A673 (cell line): Measurements from ENCODE around the gene RNF149. TPM values are rescaled to one million over a fixed set of nuclear protein-coding genes. Genes with fewer than 3 reads are reported as not detected.

Experiments
- BruUV-seq: library from RNA; stranded (reverse); fragments of 400-500 nt; replicated peaks from 2 replicates; lab custom pipeline; 2021; lab: Mats Ljungman, UMichigan
- CTCF ChIA-PET: fragments of 300-600 bp; sonication (Branson Sonifier 250); formaldehyde crosslinking; loops from one replicate; lab custom pipeline; 2022; ENCODE audit warnings: antibody characterized with exemption; lab: Charles Lee
- POLR2A ChIA-PET: fragments of 300-600 bp; sonication (Branson Sonifier 250); formaldehyde crosslinking; loops from one replicate; lab custom pipeline; 2022; ENCODE audit warnings: antibody characterized with exemption; ENCODE audit not compliant: low non-redundant PET; lab: Charles Lee
- DNase-seq: peaks from one replicate; pipeline ENCODE4 v3.0.0-alpha.2; 2015; ENCODE audit warnings: low spot score
- H3K27ac ChIP-seq: fragments of 200-600 bp; sonication (generic); 2 replicates; pipeline ENCODE4 v1.5.1; 2016; ENCODE audit warnings: mixed run types, low read depth, mild to moderate bottlenecking, mixed read lengths, antibody characterized with exemption, low read length; ENCODE audit not compliant: poor library complexity, severe bottlenecking
- H3K27me3 ChIP-seq: fragments of 200-600 bp; sonication (generic); replicated peaks from 2 replicates; pipeline ENCODE4 v1.6.1; 2017; ENCODE audit warnings: mixed run types, low read depth, mild to moderate bottlenecking, mixed read lengths, antibody characterized with exemption, low read length; ENCODE audit not compliant: insufficient read depth, poor library complexity
- H3K36me3 ChIP-seq: fragments of 200-600 bp; sonication (generic); 2 replicates; pipeline ENCODE4 v1.6.1; 2016; ENCODE audit warnings: mixed run types, mild to moderate bottlenecking, mixed read lengths, antibody characterized with exemption, low read length; ENCODE audit not compliant: insufficient read depth, poor library complexity, severe bottlenecking
- H3K4me1 ChIP-seq: fragments of 200-600 bp; sonication (generic); 2 replicates; pipeline ENCODE4 v1.6.1; 2017; ENCODE audit warnings: mixed run types, mild to moderate bottlenecking, mixed read lengths, antibody characterized with exemption, low read length; ENCODE audit not compliant: insufficient read depth, poor library complexity, severe bottlenecking
- H3K4me3 ChIP-seq: fragments of 200-600 bp; sonication (generic); 2 replicates; pipeline ENCODE4 v1.5.1; 2016; ENCODE audit warnings: low read depth, mixed run types, mild to moderate bottlenecking, mixed read lengths, low read length; ENCODE audit not compliant: poor library complexity, severe bottlenecking
- H3K9me3 ChIP-seq: fragments of 200-600 bp; sonication (generic); 2 replicates; pipeline ENCODE4 v1.6.1; 2016; ENCODE audit warnings: mixed run types, low read depth, mild to moderate bottlenecking, mixed read lengths, antibody characterized with exemption, low read length; ENCODE audit not compliant: poor library complexity, severe bottlenecking
- CTCF ChIP-seq: fragments of 300-800, 200-600 bp; sonication (generic); conservative IDR thresholded peaks from 2 replicates; pipeline ENCODE4 v1.5.1; 2017; ENCODE audit warnings: low read depth, mild to moderate bottlenecking, antibody characterized with exemption, low read length, moderate library complexity, mixed read lengths
- EZH2 ChIP-seq: fragments of 200-600 bp; sonication (generic); IDR thresholded peaks from 2 replicates; pipeline ENCODE4 v1.6.1; 2017; ENCODE audit warnings: borderline replicate concordance, low read depth, mild to moderate bottlenecking, mixed read lengths, antibody characterized with exemption, low read length; ENCODE audit not compliant: poor library complexity, severe bottlenecking
- intact Hi-C: fragments of 100-400 bp; cut with micrococcal nuclease; formaldehyde crosslinking; loops from one replicate; pipeline ENCODE4 v1.10.0; 2022; ENCODE audit not compliant: unreplicated experiment
- total RNA-seq: library from RNA; stranded (reverse); gene quantifications from 2 replicates; pipeline ENCODE4 v1.2.3, GENCODE V29; 2021

The RNF149 gene
- total RNA-seq, 1 experiment from 2014 or later = 26.8 TPM

DNA sequence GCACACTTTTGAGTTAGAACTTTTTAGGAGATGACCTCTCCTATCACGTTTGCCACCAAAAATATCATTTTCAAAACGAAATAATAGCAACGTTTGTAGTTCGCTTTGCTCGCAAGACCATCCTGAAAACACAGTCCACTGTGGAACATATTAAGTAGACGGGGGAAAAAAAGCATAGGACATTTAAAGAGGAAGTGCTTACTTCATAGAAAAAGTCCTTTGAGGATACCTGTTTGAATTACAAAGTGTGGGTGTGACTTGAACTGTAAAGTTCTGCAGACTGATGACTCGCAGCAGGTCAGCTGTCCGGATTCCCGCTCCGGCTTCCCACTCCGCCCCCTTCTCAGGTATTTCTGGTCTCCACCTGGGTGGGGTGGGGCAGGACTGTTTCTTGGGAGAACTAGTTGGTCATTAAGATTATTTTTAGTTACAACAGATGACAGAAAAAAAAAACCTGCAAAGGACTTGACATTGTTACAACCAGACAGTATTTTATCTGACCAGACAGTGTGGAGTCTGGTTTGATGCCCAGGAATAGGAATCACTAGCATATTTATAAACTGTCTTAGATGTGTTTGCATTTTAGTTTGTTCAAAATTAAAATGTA is 42.5 kb downstream of the RNF149 start:
- no peaks in the 10 kb centered on the region for H3K4me1 ChIP-seq
- CTCF ChIA-PET = no interaction called here
- no TSS peak for BruUV-seq
- no peaks in the 10 kb centered on the region for H3K27me3 ChIP-seq
- intact Hi-C loops = no loop called here
- H3K36me3 ChIP-seq = peaks cover 84% of the 10 kb centered on the region
- TF ChIP-seq EZH2 (no peak), CTCF (no peak)
- no peak overlapping the region for H3K27ac ChIP-seq
- POLR2A ChIA-PET = interaction anchor here (0.6 kb wide), 1 partner anchor 15 kb away, joined by 8 read pairs; no protein-coding TSS in a partner anchor
- no peaks in the 10 kb centered on the region for H3K9me3 ChIP-seq
- no peak for DNase-seq
- no peak overlapping the region for H3K4me3 ChIP-seq

DNA sequence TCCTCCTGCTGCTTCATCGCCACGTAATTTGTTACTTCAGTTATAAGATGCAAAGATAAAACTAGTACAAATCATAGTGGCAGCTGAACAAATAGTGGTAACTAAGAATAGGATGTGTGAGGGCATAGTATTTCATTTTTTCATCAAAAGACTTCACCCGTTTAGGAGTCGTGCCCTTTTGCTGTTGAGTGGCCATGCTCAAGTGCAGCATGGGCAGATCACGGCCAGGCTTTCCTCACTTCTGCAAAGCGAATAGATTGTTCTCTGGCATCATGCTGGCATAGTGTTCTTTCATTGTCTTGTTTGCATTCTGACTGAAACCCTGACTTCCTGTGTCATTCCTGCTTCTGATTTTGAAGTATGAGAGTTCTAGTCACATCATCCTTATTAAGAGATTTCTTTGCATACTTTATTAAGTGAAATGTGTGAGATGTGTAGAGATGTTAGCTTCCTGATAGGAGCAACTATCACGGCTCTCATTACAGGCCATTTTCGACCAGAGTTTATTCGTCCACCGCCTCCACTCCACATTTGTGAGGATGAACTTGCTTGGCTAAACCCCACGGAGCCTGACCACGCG is 44.1 kb downstream of the RNF149 start:
- POLR2A ChIA-PET = no interaction called here
- Histone ChIP-seq H3K4me1 (no peaks in the 10 kb centered on the region), H3K36me3 (peaks cover 68% of the 10 kb centered on the region), H3K9me3 (no peaks in the 10 kb centered on the region), H3K4me3 (no peak overlapping the region), H3K27me3 (no peaks in the 10 kb centered on the region), H3K27ac (no peak overlapping the region)
- no peak for DNase-seq
- BruUV-seq = no TSS peak
- no peak for TF ChIP-seq EZH2
- no peak for TF ChIP-seq CTCF
- intact Hi-C loops = no loop called here
- CTCF ChIA-PET = no interaction called here

DNA sequence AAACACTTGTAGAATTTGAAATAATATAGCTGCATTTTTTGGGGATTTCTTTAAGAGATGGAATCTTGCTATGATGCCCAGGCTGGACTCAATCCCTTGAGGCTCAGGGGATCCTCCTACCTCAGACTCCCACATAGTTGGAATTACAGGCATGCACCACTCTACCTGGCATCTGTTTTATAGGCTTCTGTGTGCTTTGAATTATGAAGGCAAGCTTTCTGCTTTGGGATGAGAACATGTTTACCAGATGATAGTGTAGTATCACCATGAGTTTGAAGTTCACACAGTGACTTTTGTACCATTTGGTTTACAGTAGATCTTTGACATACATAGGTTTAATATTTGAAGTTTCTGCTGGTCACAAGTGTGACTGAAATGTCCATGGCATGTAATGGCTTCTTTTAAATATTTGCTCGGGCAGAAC is 45.1 kb downstream of the RNF149 start:
- no peak overlapping the region for H3K4me3 ChIP-seq
- no peak overlapping the region for H3K27ac ChIP-seq
- no peaks in the 10 kb centered on the region for H3K4me1 ChIP-seq
- no TSS peak for BruUV-seq
- intact Hi-C loops = no loop called here
- ChIA-PET CTCF (no interaction called here), POLR2A (no interaction called here)
- no peaks in the 10 kb centered on the region for H3K27me3 ChIP-seq
- DNase-seq = no peak
- TF ChIP-seq EZH2 = no peak
- TF ChIP-seq CTCF = no peak
- H3K9me3 ChIP-seq = peaks cover 2% of the 10 kb centered on the region
- peaks cover 65% of the 10 kb centered on the region for H3K36me3 ChIP-seq
